Measurements from ENCODE around the gene GRID1.

Gene GRID1

DNA sequence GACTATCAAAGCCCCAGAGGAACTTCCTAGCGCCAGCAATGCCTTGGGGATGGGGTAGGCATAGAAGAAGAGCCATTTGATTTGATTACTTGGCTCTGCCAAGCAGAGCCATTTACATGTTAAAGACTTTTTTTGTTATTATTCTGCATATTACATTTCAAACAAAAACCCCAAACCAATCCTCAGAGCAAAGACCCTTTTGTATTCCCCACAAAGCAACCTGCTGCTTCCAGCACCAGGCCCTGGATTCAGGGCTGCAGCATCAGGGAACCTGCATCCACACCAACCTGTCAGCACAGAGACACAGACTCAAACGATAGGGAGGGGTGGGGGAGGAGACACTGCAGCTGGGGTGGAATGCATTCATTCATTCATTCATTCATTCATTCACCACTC, 73.2 kb downstream of the GRID1 start:
- no peak for DNase-seq (ENCODE audit: low spot score)

DNA sequence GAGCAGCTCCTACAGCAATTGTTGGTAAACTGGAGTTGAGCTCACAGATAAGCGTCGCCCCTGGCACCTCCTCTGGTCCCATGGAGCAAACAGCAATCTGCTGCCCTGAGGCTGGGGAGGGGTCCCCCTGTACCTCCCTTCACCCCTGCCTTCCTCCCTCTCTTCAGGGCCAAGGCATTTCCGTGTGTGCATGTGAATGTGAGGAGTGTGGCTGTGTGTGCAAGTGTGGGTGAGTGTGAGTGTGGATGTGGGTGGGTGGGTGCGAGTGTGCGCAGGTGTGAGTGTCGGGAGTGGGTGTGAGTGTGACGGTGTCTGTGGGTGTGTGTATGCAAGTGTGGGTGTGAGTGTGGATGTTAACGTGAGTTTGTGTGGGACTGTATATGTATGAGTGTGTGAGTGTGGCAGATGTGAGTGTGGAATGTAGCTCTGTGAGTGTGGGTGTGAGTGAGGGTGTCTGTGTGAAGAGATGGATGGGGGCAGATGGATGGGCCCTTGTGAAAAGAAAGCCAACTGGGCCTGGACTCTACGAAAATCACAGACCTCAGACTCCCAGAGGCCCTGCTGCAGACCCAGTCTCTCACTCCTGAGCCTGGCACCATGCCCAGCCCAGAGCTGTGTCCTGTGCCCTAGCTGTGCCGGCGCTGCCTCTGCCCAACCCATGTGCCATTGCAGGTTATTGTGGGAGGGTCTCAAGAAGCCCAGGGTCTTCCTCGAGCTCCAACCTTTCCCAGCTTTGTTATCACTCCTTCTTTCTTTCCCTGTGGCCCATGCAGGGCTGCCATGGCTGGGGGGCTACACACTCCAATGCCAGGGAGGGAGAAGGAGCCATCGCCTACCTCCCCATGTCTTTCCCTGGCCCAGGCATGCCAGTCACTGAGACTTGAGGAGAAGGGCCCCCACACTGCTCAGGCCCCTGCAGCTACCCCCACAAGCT, 73.9 kb downstream of the GRID1 start:
- DNase-seq (ENCODE audit: low spot score) = no peak

DNA sequence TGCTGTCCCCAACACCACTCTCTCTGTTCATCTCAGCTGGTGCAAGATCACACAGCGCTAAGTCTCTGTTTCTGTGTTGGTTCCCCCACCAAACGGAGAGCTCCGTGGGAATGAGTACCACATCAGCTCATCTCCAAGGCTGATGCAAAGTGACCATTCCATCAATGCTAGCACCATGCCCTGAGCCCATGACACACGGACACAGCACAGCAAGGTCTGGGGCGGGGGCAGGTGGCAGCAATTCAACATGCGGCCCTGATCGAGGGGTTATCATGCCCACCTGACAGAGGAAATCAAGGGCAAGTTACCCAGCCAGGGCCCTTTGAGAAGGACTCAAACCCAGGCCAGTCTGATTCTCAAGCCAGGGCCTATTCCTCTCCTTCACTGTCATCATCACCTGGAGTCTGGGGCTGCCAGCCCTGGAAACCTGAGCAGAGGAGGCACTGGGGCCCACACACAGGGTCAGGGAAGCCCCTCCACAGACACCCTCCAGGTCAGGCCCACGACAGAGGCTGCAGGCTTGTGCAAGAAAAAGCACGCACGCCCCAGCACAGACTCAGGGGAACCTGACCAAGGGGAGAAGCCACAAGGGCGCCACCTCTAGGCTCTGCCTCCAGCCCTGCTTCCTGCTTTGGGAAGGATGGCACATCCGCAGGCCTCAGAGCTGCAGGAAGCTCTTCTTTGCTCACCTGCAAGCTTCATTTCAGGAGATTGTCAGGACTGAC, 74.8 kb downstream of the GRID1 start:
- no peak for DNase-seq (ENCODE audit: low spot score)

DNA sequence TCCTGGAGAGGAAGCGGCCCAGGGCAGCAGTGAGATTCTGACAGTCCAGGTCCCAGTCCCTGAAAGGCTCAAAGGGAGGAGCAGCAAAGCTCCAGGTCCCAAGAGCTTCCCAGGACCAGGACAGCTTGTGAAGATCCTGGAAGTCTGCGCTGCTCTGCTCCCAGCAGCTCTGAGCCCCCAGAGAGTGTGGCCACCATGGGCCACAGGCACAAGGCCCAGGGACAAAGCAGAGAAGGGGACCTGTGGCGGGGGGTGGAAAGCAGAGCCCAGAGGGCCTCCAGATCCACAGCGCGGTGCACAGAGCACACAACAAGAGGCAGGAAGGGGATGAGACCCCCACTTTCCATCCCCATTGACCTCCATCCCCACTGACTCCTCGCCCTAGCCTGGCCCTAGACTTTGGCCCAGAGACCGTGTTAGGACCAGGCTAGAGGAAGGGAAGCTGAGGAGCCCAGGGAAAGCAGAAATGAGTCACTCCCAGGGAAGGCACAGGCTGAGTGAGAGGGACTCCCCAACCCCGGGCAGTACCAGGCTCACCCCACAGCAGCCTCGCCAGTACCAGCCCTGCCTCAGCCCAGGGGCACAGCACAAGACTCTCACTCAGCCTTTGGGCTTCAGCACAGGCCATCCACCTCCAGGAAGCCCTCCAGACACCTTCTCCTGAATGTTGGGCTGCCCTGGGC, 75.5 kb downstream of the GRID1 start:
- DNase-seq (ENCODE audit: low spot score) = no peak

DNA sequence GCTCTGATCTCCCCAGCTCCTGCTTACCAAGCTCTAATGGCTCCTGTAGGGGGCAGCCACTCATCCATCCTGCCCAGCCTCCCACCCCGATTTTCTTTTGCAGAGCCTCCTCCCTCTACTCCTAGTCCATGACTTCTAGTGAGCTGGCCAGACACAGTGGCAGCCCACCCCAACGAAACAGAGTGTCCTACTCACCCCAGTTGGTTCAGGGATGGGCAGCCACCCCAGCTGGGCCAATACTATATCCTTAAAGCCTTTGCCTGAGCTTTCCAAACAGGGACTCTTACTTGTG, 77.1 kb downstream of the GRID1 start:
- no peak for DNase-seq (ENCODE audit: low spot score)

DNA sequence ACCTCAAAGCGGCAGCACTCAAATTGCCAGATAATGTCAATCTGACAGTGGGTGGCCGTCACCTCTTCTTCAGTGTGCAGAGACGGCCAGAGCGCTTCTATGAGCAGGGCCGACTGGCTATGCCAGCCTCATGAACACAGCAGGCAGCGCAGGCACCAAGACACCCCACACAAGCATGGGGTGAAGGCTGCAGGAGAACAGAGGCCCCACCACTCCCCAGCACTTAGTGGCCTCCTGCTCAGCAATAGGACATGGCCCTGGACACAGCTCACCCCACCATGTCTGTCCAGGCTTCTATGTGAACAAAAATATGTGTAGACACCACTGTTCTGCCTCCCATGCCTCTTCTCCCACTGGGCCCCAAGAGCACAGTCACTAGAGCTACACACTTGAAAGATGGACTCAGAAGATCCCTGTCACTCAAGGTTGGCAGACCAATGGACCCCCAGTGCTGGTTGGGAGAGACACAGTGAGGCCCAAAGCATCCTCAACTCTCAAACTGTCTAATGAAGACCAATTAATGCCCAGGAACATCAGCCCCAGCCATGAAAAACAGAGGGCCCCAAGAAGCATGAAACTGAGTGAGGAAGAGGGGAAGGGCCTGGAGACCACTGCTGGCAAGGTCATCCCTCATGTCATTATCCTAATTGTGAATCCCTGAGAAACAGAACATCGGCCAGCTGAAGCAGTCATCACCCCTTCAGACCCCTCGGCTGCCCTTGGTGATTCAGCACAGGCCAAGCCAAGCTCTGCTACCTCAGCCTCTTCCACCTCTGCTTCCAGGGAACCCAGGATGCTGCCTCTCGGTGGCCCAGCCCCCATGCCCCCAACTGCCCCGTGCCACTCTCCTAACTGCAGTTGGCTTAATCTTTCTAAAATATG, 77.7 kb downstream of the GRID1 start:
- no peak for DNase-seq (ENCODE audit: low spot score)

DNA sequence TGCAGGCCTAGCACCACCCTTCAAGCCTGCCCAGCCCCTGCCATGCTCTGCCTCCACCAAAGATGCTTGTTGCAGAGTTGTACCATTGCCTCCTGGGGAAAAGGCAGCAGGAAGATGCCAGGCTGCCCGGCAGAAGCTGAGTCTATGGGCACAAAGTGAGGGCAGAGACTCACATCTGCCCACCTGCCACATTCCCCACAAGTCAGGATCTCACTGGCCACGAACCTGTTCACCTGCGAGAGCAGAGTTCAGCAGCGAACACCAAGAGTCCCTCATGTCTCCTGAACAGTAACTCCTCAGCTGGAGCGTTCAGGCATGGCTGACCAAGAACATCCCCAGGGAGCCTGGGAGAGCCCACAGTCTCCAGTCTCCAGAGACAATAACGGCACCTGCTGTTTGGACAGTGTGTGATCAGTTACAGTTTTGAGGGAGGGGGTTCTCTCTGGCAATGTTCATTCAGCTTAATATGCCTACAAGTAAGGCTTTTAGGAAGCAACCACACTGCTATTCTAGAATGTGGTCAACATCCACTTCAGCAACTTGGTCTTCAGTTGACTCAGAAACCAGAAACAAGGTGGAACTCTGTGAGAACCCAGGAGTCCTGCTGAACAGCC, 78.5 kb downstream of the GRID1 start:
- DNase-seq (ENCODE audit: low spot score) = no peak

DNA sequence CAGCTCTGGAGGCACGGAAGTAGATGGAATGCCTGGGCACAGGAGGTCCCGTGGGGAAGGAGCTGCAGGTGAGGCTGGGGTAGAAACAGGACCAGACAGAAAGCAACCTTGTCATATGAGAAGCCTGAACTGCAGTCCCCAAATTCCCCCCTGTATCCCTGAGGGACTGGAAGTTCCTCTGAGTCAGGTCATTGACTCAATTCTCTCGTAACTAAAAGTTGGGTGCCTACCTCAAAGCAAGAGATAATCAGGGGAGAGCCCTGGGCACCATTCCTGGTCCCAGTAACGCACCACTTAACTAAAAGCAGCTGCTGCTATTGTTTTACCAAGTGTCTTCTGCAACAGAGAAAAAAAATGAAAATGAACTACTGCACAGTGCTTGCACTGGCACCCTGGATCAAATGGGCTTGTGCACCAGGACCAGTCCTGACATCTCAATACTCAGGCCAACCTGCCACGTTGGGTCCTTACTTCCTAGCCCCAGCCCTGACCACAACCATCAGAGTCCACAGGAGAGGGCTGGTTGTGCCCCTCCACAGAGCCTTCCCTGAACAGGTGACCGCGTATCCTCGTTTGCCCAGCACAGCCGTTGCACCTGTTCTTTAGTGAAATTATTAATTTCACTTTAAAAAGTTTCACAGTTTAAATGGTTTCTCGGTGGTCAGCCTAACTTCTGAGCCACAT, 79.3 kb downstream of the GRID1 start:
- no peak for DNase-seq (ENCODE audit: low spot score)

DNA sequence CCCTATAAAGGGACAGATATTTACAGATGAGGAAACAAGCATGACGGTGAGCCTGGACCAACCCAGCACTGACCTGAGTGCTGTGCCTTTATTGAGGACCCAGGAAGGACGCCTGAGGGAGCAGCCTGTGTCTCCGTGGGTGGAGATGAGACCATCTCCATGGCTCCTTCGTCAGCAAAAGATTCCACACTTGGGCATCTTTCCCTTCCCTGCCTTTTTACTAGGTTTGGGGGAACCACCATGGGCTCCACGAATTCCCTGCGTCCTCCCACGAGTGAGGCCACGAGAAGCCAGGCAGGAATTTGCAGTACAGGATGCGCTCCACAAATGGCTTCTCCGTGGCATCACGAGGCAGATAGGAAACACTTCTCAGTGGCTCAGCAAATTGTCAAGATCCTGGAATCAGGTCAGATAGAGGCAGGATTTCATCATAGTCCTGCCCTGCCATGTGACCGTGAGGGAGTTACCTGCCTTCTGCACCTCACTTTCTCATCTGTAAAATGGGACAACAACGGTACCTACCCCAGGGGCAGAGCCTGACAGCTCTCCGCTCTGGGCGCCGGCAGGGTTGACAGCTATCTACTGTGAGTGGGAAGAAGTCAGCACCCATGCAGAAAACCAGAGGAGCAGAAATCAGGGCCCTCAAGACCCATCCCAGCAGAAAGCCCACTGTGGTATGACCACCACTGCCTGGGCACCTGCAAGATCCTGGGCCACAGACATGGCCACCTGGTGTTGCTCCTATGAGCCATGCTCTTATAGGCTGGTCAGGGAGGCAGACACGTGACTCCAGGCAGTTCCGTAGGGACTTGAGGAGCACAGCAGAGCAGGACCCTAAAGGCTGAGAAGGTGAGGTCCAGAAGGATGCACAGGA, 80.1 kb downstream of the GRID1 start:
- no peak for DNase-seq (ENCODE audit: low spot score)

DNA sequence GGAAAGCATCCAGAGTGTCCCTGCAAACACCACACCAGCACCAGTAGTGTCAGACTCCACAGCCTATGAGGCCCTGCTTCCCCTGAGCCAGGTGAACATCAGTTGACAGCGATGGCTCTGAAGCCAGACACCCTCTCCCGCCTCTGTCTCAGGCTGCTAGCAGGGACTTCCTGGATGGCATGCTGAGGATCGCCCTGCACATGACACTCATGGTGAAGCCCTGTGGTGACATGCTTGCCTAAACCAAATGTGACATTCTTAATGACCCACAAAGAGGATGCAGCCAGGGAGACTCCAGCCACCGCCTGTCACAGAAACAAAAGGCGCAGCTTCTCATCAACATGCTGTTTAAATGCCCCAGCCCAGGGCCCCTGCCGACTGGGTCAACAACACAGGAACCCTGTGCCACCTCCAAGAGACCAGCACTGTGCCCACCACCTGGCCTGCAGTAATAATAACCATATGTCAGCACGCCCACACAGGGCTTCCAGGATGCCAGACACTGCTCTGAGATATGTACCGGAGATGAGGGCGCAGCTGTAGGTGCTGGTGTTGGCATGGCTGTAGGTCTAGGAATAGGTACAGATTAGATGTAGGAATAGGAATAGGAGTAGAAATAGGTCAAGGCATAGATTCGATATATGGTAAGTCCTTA, 81.3 kb downstream of the GRID1 start:
- no peak for DNase-seq (ENCODE audit: low spot score)

DNA sequence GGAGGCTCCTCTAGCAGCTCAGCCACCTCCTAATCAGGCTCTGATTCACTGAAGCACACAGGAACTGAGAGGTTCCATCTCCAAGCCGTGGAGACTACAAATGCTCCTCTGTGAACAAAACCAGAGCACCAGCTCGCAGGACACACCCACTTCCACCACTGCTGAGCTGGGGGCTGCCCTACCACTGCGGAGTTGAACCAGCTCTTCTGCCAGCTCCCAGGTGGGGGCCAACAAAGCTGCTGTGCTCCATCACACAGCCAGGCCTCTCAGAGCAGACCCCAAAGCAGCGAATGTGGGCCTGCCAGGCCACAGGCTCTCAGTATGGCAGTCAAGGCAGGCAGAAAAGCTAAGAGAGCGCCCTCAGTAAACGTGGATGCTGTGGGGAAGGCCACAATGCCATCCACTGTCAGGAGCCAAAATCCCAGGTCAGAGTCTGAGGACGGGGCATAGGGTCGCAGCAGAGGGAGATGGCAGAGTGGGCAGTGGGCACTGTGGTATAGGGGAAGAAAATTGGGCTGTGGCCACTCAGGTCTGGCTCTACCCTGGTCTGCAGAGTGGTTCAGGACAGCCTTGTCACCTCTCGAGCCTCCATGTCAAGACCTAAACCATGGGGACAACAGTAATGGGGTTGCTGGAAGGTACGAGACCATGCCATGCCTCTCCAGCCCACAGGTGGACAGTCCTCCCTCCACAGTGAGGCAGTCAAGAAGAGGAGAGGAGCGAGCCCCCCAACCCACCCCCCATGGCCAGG, 82.1 kb downstream of the GRID1 start:
- DNase-seq (ENCODE audit: low spot score) = no peak

DNA sequence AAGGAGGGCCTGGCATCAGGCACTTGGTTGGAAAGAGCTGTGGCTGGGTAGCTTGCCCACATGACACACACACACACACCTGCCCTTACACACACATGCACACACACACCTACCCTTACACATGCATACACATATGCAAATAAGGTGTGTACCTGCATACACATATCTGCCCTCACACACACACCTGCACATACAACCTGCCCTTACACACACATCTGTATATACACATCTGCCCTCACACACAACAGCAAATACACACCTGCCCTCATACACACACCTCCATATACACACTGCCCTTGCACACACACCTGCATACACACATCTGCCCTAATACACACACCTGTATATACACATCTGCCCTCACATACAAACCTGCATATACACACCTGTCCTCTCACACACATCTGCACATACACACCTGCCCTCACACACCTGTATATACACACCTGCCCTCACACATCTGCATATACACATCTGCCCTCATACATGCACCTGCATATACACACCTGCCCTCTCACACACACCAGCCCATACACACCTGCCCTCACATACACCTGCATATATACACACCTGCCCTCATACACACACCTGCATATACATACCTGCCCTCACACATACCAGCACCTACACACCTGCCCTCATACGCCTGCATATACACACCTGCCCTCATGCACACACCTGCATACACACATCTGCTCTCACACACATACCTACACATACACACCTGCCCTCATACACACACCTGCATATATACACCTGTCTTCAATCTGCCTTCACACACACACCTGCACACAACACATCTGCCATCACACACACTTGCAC, 82.9 kb downstream of the GRID1 start:
- DNase-seq (ENCODE audit: low spot score) = no peak

DNA sequence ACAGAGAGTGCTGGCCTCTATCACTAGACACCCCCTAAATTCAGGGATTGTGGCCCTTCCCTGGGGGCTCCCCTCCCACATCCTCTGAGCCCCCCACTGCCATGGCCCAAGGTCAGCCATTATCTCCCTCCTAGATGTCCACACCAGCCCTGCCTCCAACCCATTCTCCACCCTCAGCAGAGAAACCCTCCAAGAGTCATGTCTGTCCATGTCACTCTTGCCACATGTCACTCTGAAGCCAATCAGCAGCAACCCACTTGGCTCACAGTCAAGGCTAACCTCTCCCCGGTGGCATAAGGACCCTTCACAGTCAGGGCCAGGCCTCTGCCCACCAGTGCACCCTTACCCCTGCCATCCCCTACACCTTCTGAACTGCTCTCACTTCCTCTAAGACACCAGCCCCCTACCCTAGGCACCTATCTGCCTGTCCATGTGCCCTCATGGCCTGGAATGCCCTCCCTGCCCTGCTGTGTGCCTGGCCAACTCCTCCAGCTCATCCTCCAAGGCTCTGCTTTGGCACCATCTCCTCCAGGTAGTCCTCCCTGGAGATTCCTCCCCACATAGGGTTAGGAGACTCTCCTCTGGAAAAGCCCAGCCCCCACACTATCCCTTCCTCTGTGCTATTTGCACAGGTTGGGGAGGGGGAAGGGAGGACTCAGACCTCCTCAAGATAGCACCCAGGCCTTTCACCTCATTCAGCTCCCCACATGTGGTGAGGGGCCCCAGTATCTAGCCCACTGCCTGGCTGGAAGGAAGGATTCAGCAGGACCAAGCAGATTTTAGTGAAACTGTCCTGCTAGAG, 83.7 kb downstream of the GRID1 start:
- no peak for DNase-seq (ENCODE audit: low spot score)

DNA sequence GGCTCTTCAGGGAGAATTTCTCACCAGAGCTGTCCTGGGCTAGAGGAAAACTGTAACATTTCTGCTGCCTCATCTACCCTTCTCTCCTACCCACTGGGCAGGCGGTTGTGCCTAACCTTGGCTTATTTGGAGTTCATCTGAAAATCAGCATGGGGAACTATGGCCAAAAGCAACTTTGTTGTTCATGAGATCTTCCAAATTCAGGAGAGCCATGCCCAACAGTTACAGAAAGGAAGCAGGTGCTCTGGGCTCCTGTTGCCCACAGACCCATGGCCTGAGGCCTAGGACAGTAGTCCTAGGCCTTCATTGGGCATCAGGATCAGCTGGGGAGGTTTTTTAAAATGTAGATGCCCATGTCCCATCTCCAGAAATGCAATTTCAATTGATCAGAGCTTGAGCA, 85.2 kb downstream of the GRID1 start:
- no peak for DNase-seq (ENCODE audit: low spot score)

DNA sequence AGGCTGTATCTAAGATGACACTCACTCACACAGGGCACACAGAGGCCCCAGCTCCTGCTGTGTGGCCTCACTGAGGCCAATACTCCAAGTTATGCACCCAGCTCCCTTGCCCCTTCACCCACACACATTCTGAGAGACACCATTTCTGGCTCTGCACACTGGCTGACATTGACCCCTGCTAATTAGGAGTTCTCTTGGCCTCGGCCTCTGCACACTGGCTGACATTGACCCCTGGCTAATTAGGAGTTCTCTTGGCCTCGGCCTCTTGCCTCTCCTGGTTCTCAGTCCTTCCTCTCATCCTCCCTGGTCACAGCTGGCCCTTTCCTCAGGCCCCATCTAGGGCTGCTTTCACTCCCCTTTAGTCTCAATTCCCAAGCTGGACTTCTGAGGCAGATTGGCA, 97.3 kb downstream of the GRID1 start:
- DNase-seq (ENCODE audit: low spot score) = no peak

DNA sequence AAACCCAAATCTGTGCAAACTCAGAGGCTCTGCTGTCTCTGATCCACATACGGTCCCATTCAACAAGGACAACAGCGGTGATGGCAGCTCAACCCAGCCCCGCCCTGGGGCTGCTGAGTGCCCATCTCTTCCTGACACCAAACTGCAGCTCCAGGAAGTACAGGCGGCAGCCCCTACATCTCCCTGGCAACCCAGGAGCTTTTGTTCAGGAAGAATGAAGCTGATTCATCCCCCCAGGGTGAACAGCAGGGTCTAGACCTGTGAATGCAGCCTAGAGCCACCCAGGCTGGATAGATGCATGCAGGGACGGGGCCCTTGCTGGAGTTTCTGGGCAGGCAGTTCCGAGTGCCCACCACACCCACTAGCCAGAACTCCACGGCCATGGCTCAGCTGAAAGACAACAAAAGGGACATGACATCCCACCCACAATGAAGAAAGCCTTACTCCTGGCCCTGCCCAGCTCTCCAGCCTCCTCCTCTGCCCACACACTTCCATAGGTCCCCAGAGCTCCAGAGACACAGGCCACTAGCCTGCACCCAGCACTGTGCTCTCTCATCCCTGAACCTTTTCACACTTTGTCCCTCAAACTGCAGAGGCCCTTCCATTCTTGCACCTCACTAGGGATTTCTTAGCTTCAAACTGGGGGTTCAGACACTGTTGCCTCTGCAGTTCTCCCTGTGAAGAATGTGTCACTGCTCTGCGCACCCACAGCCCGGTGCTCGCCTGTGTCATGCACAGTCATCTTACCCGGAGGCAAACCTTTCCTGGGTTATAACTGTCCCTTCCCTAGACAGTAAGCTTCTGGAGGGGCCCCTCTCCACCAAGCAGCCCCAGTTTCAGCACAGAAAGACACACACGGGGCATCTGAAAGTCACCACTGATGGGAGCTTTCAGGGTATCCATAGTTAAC, 99.1 kb downstream of the GRID1 start:
- DNase-seq (ENCODE audit: low spot score) = no peak
